C4-2B (cell line): ENCODE measurements around the gene KBTBD8.

Experiments used
- H3K27ac ChIP-seq: fragments of 450-650 bp; 2 replicates; pipeline ENCODE4 v1.5.1; 2017
- CTCF ChIP-seq: fragments of 450-650 bp; conservative IDR thresholded peaks from 2 replicates; pipeline ENCODE4 v1.5.1; 2017; ENCODE audit warnings: mild to moderate bottlenecking
- ZFX ChIP-seq: fragments of 450-650 bp; IDR thresholded peaks from 2 replicates; pipeline ENCODE4 v1.6.1; 2017

Gene KBTBD8

GRCh38 chr3:67018105-67018788, 20.1 kb downstream of the KBTBD8 start:
- TF ChIP-seq CTCF (no peak), ZFX (no peak)
- H3K27ac ChIP-seq, result no peak overlapping the region

GRCh38 chr3:67018789-67019526, 20.9 kb downstream of the KBTBD8 start:
- TF ChIP-seq CTCF (no peak), ZFX (no peak)
- H3K27ac ChIP-seq, result no peak overlapping the region

GRCh38 chr3:67028001-67028784, 30.1 kb downstream of the KBTBD8 start:
- no peak for TF ChIP-seq ZFX
- no peak for TF ChIP-seq CTCF
- no peak overlapping the region for H3K27ac ChIP-seq

- H3K27ac ChIP-seq, result no peak overlapping the region
- TF ChIP-seq CTCF (no peak), ZFX (no peak)
Measured at GRCh38 chr3:67030785-67031740, 33.0 kb downstream of the KBTBD8 start.

GRCh38 chr3:67031986-67032385, 33.9 kb downstream of the KBTBD8 start:
- TF ChIP-seq ZFX (no peak), CTCF (no peak)
- no peak overlapping the region for H3K27ac ChIP-seq

GRCh38 chr3:67033079-67033478, 35.0 kb downstream of the KBTBD8 start:
- TF ChIP-seq ZFX (no peak), CTCF (no peak)
- H3K27ac ChIP-seq, result no peak overlapping the region
